K562 (cell line): ENCODE measurements around the gene RYR1. TPM values are rescaled to one million over a fixed set of nuclear protein-coding genes. Genes with fewer than 3 reads are reported as not detected.
A peak's percentile ranks its signal among the peaks of the same experiment; 100 is the strongest.

Experiments
- BHLHE40 ChIP-seq: IDR thresholded peaks from 2 replicates; pipeline ENCODE4 v1.6.1; 2011; ENCODE audit warnings: low read length, improper control_type of control experiment
- CBX1 ChIP-seq: sonication (generic); IDR thresholded peaks from 2 replicates; pipeline ENCODE4 v1.6.1; 2016; ENCODE audit warnings: antibody characterized with exemption, low read depth, mild to moderate bottlenecking
- CREM ChIP-seq: IDR thresholded peaks from 2 replicates; pipeline ENCODE4 v1.6.1; 2014; ENCODE audit warnings: antibody characterized with exemption, low read depth
- CSDE1 ChIP-seq, 2 experiments: fragments of 450-650 bp; IDR thresholded peaks; 2 replicates each; pipeline ENCODE4 v1.6.1; 2016; ENCODE audit warnings: mild to moderate bottlenecking in 1 of 2
- GABPB1 ChIP-seq: sonication (generic); formaldehyde crosslinking; IDR thresholded peaks from 2 replicates; pipeline ENCODE4 v1.8.0; 2022; ENCODE audit warnings: mild to moderate bottlenecking, missing genetic modification reagents
- ID3 ChIP-seq, 2 experiments: fragments of 250-450 bp in 1 of 2; fragments of 450-650 bp in 1 of 2; sonication (Bioruptor Pico) in 1 of 2; IDR thresholded peaks; 2 replicates each; pipeline versions ENCODE4 v1.6.1 to v1.8.0; 2016 to 2021; ENCODE audit warnings: mild to moderate bottlenecking in 2 of 2, moderate library complexity in 2 of 2, missing compliant biosample characterization in 1 of 2, missing genetic modification characterization in 1 of 2
- ILF3 ChIP-seq: fragments of 450-650 bp; IDR thresholded peaks from 2 replicates; pipeline ENCODE4 v1.6.1; 2018; ENCODE audit warnings: antibody characterized with exemption, mild to moderate bottlenecking, moderate library complexity, borderline replicate concordance
- KLF1 ChIP-seq: fragments of 450-650 bp; IDR thresholded peaks from 2 replicates; pipeline ENCODE4 v1.6.1; 2016; ENCODE audit warnings: missing genetic modification characterization, missing compliant biosample characterization
- MIER1 ChIP-seq: fragments of 450-650 bp; IDR thresholded peaks from 2 replicates; pipeline ENCODE4 v1.6.1; 2016; ENCODE audit warnings: antibody characterized with exemption, mild to moderate bottlenecking, low read depth
- MTA3 ChIP-seq: fragments of 450-650 bp; formaldehyde crosslinking; IDR thresholded peaks from 2 replicates; pipeline ENCODE4 v1.6.1; 2017; ENCODE audit warnings: mild to moderate bottlenecking, borderline replicate concordance
- MTF1 ChIP-seq: fragments of 250-450 bp; sonication (Bioruptor Pico); IDR thresholded peaks from 2 replicates; pipeline ENCODE4 v1.9.0; 2021; ENCODE audit warnings: moderate library complexity, mild to moderate bottlenecking, inconsistent platforms, borderline replicate concordance
- NEUROD1 ChIP-seq: fragments of 150-350 bp; IDR thresholded peaks from 2 replicates; pipeline ENCODE4 v1.6.1; 2014; ENCODE audit warnings: borderline replicate concordance, low read length, low read depth; ENCODE audit not compliant: partially characterized antibody
- NFRKB ChIP-seq: fragments of 450-650 bp; IDR thresholded peaks from 2 replicates; pipeline ENCODE4 v1.6.1; 2016; ENCODE audit warnings: low read depth
- RBM25 ChIP-seq: fragments of 200-400 bp; formaldehyde crosslinking; IDR thresholded peaks from 2 replicates; pipeline ENCODE4 v1.6.1; 2018; ENCODE audit warnings: low read length, low read depth, moderate library complexity; ENCODE audit not compliant: severe bottlenecking
- SOX6 ChIP-seq: fragments of 450-650 bp; IDR thresholded peaks from 2 replicates; pipeline ENCODE4 v1.6.1; 2014; ENCODE audit warnings: mild to moderate bottlenecking
- TCFL5 ChIP-seq: fragments of 250-450 bp; sonication (Bioruptor Pico); conservative IDR thresholded peaks from 2 replicates; pipeline ENCODE4 v1.6.1; 2021; ENCODE audit warnings: mild to moderate bottlenecking, moderate library complexity, matching md5 sums
- ZFP1 ChIP-seq: fragments of 450-650 bp; formaldehyde crosslinking; IDR thresholded peaks from 2 replicates; pipeline ENCODE4 v1.4.0; 2020; ENCODE audit warnings: mild to moderate bottlenecking, mixed read lengths
- ZMIZ1 ChIP-seq, 2 experiments: fragments of 150-350 bp in 1 of 2; IDR thresholded peaks; 2 replicates each; pipeline ENCODE4 v1.6.1; 2012 to 2016; ENCODE audit warnings: low read depth in 2 of 2, low read length in 2 of 2, mild to moderate bottlenecking in 1 of 2, moderate library complexity in 1 of 2
- ZNF146 ChIP-seq: IDR thresholded peaks from one replicate; pipeline ENCODE4 v1.6.1; 2018; ENCODE audit warnings: missing compliant biosample characterization; ENCODE audit not compliant: unreplicated experiment
- ZNF311 ChIP-seq: fragments of 250-450 bp; sonication (Bioruptor Pico); IDR thresholded peaks from 2 replicates; pipeline ENCODE4 v1.4.0; 2020; ENCODE audit warnings: mild to moderate bottlenecking, moderate library complexity
- ZNF354B ChIP-seq: fragments of 250-450 bp; sonication (Bioruptor Pico); IDR thresholded peaks from 2 replicates; pipeline ENCODE4 v1.4.0; 2020
- polyA plus RNA-seq, 8 experiments: library from polyadenylated mRNA; depleted of rRNA in 4 of 8; stranded (reverse) in 5 of 8; unstranded in 3 of 8; fragments of >200 nt; fragmentation: Nextera tagmentation in 2 of 8; fragmentation: Illumina TruSeq in 1 of 8; extraction: Ambion mirVana in 2 of 8; extraction: Trizol in 1 of 8; gene quantifications; 2 replicates each; pipeline versions ENCODE4 v1.2.1 to v1.2.3, GENCODE V29; 2011 to 2014; ENCODE audit warnings: inconsistent platforms in 1 of 8, missing spikeins in 1 of 8
- total RNA-seq, 7 experiments: library from RNA; depleted of rRNA in 6 of 7; stranded (reverse); fragments of >200 nt in 6 of 7; fragmentation: Illumina TruSeq in 2 of 7; extraction: Trizol in 2 of 7; gene quantifications; 2 replicates each; pipeline versions ENCODE4 v1.2.1 to v1.2.3, GENCODE V29; 2011 to 2021; ENCODE audit warnings: low replicate concordance in 1 of 7
- TF ChIP-seq, protein P1 (sequence below): sonication (generic); formaldehyde crosslinking; IDR thresholded peaks from 2 replicates; pipeline ENCODE4 v1.9.0; 2022; ENCODE audit warnings: mild to moderate bottlenecking, missing genetic modification reagents

RYR1 gene
- total and polyA plus RNA-seq, 9 of the 15 experiments (the other 6 are each of a cell fraction or from before 2014, with no cell fraction given) = 0.11 to 7.4 (median 3.7) TPM

GRCh38 chr19:38402967-38403674 lies 30.4 kb upstream of the RYR1 start, which contains the start of gene FAM98C (continued):
- TF ChIP-seq ZMIZ1 (IDR thresholded peaks at IDR 0.05; ENCODE audit: low read depth in 2 of 2, low read length in 2 of 2) (no peak), ILF3 (no peak), ZFP1 (CRISPR knock-in tag) (no peak), NFRKB (no peak), GABPB1 (CRISPR knock-in tag) (peak; percentile 80), MIER1 (no peak), TCFL5 (CRISPR knock-in tag) (no peak), CSDE1 (IDR thresholded peaks at IDR 0.05) (no peak; a peak in 1 of 4 replicates), CBX1 (peak; percentile 46; the same call in 1 of the 2 replicates), RBM25 (peak; percentile 100), CREM (peak; percentile 57; the same call in 1 of the 2 replicates), MTA3 (peak; percentile 84), NEUROD1 (peak; percentile 89), SOX6 (0 out of 2 replicates have a peak, but pooled peaks have one; percentile 6), ID3 (CRISPR knock-in tag; IDR thresholded peaks at IDR 0.05) (no peak), ID3 (tag; IDR thresholded peaks at IDR 0.05) (peak; percentile 77; the same call in 1 of the 2 replicates), MTF1 (CRISPR knock-in tag) (no peak), ZNF354B (CRISPR knock-in tag) (no peak), ZNF146 (no peak), KLF1 (0 out of 2 replicates have a peak, but pooled peaks have one; percentile 17), BHLHE40 (peak; percentile 89), ZNF311 (CRISPR knock-in tag) (no peak)
- TF ChIP-seq, protein P1, sequence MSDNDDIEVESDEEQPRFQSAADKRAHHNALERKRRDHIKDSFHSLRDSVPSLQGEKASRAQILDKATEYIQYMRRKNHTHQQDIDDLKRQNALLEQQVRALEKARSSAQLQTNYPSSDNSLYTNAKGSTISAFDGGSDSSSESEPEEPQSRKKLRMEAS (CRISPR knock-in tag) = peak; percentile 78
